Spinal cord (tissue), 10 donors: ENCODE data around the gene PLAGL2. TPM values are rescaled to one million over a fixed set of nuclear protein-coding genes. Genes with fewer than 3 reads are reported as not detected.
"Not testable (repeated sequence)": the region's sequence is repeated elsewhere in the genome, so short reads cannot be mapped to it uniquely, and the experiment has no call there.

Source experiments
- DNase-seq, 6 donors: peaks; one replicate each; pipeline versions ENCODE4 v3.0.0 to v3.0.0-alpha.2; 2013 to 2015; ENCODE audit warnings: low spot score in 6 of 6, low read depth in 4 of 6
- H3K27ac ChIP-seq: one replicate; pipeline ENCODE4 v1.5.1; 2013; ENCODE audit warnings: low read depth, low read length, control low read depth
- H3K27me3 ChIP-seq: one replicate; pipeline ENCODE4 v1.6.1; 2013; ENCODE audit warnings: low read length; ENCODE audit not compliant: control insufficient read depth, insufficient read depth
- H3K36me3 ChIP-seq: one replicate; pipeline ENCODE4 v1.6.1; 2013; ENCODE audit warnings: low read length; ENCODE audit not compliant: control insufficient read depth, insufficient read depth
- H3K4me1 ChIP-seq: one replicate; pipeline ENCODE4 v1.6.1; 2013; ENCODE audit warnings: low read length; ENCODE audit not compliant: control insufficient read depth, insufficient read depth
- H3K4me3 ChIP-seq: one replicate; pipeline ENCODE4 v1.5.1; 2013; ENCODE audit warnings: low read depth, low read length, control low read depth
- H3K9me3 ChIP-seq: one replicate; pipeline ENCODE4 v1.6.1; 2013; ENCODE audit warnings: low read length; ENCODE audit not compliant: control insufficient read depth, insufficient read depth
- WGBS: methylation state at CpG from one replicate; pipeline ENCODE4 v1.1.5; 2013; ENCODE audit warnings: missing lambda C conversion rate; ENCODE audit not compliant: insufficient coverage; 5-methylcytosine and 5-hydroxymethylcytosine counted together
- polyA plus RNA-seq, 2 donors: library from polyadenylated mRNA; unstranded; fragments of 120-200 nt; gene quantifications; one replicate each; pipeline ENCODE4 v1.2.1, GENCODE V29; 2013; ENCODE audit not compliant: insufficient read length in 2 of 2
- total RNA-seq, 2 donors: library from RNA; depleted of rRNA in 1 of 2; stranded (reverse); fragments of 120-200 nt in 1 of 2; fragments of >200 nt in 1 of 2; gene quantifications; one replicate each; pipeline versions ENCODE4 v1.2.3 to v1.2.4, GENCODE V29; 2013 to 2014
- donor health status: healthy.

Gene PLAGL2
- total and polyA plus RNA-seq, 4 donors: 2.5 to 12.1 (median 7.6) TPM

- Histone ChIP-seq H3K36me3 (peaks cover 20% of the 10 kb centered on the region), H3K27ac (no peak overlapping the region), H3K27me3 (no peaks in the 10 kb centered on the region), H3K4me1 (peaks cover 24% of the 10 kb centered on the region), H3K9me3 (no peaks in the 10 kb centered on the region), H3K4me3 (peak overlapping the region; percentile 84)
- no peak for DNase-seq
- 52% methylated on average over 3 of the region's 8 CpGs for WGBS
These were observed 1.4 kb downstream of the PLAGL2 start for GRCh38 chr20:32205843-32206759.

DNA sequence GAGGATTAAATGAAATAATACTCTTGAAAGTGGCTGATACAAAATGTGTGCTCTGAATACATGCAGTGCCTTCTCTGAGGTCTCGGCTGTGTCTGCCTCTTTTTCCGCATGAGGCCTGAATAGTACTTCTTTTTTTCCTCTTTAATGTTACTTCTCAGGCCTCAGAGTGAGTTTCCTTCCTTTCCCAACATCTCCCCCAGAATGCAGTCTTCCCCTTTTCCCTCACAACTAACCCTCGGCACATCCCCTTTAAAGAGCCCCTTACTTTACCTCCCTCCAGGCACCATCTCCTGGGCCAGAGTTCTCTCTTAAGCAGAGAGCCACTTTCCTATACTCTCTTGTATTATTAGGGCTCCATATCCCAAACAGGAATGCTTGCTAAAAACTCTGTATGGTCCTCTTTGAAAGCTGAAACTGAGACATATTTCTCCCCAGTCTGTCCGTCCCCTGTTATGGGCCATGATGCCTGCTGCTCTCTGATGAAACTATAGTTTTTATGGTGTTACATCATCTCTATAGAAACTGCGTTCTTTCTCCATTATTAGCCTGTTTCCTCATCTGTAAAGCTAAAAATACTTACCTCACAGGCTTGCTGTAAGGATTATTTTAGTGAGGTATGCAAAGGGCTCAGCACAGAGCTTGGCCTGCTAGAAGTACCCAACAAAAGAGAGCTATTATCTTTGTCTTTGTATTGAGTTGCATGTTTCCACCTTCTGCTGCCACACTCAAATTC, 2.3 kb downstream of the PLAGL2 start:
- WGBS: 76% methylated on average over 3 of the region's 5 CpGs
- Histone ChIP-seq H3K27ac (no peak overlapping the region), H3K36me3 (peaks cover 23% of the 10 kb centered on the region), H3K4me1 (peaks cover 24% of the 10 kb centered on the region), H3K4me3 (no peak overlapping the region), H3K27me3 (no peaks in the 10 kb centered on the region), H3K9me3 (no peaks in the 10 kb centered on the region)
- no peak for DNase-seq

DNA sequence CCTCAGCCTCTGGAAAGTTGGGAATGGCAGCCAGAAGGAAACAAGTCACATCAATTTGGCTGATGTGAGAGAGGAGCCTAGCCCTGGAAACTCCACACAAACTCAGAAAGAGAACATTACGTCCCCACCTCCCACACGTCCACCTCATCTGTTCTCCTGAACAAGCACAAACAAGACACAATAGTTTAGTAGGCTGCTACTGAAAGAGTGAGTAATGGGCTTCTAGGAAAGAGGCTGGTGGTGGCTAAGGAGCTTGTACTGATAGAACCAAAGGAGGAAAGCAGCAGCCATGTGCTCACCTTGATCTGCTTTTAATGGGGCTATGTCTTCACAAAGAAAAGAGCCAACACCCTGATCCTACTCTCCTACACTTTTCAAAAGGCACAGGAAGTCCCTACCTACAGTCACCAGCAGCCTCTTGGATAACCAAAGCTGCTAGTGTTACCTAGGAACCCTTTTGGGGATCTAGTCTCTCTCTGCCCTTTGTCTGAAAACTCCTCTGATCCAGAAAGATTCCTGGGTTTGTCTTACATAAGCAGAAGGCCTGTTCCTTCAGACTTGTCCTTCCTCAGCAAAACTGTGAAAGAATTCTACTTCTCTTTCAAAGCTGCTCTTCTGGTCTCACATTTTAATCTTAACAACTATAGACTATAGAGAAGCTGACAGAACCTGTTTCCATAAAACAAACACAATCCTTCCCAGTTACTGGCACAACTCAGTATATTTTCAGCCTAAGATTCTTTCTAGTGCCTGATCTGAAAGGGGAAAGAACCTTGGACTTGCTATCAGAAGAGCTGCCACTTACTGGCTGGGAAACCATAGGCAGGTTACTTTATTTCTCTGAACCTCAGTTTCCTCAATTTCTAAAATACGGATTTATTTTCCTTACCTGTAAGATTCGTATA, 3.1 kb downstream of the PLAGL2 start:
- no peak overlapping the region for H3K4me3 ChIP-seq

GRCh38 chr20:32203356-32204204, 4.0 kb downstream of the PLAGL2 start:
- H3K4me1 ChIP-seq: peaks cover 19% of the 10 kb centered on the region
- WGBS: 80% methylated on average over 1 of the region's 11 CpGs
- peak in 1 of 6 donors; percentile 35 for DNase-seq
- H3K36me3 ChIP-seq: peaks cover 28% of the 10 kb centered on the region
- H3K4me3 ChIP-seq: no peak overlapping the region
- no peaks in the 10 kb centered on the region for H3K27me3 ChIP-seq
- H3K27ac ChIP-seq: no peak overlapping the region
- no peaks in the 10 kb centered on the region for H3K9me3 ChIP-seq

More for the DNA sequence above, 3.1 kb downstream of the PLAGL2 start:
- WGBS: no CpG with 5 or more reads among the region's 4 CpGs
- H3K36me3 ChIP-seq: peaks cover 25% of the 10 kb centered on the region
- DNase-seq: no peak
- H3K27ac ChIP-seq: no peak overlapping the region
- H3K4me1 ChIP-seq: peaks cover 24% of the 10 kb centered on the region
- H3K9me3 ChIP-seq: no peaks in the 10 kb centered on the region
- no peaks in the 10 kb centered on the region for H3K27me3 ChIP-seq

- no peak for DNase-seq
- Histone ChIP-seq H3K27me3 (no peaks in the 10 kb centered on the region), H3K4me3 (no peak overlapping the region), H3K4me1 (peaks cover 9% of the 10 kb centered on the region), H3K9me3 (no peaks in the 10 kb centered on the region), H3K36me3 (peaks cover 34% of the 10 kb centered on the region), H3K27ac (no peak overlapping the region)
- WGBS: 80% methylated on average over 5 of the region's 8 CpGs
These were observed 5.6 kb downstream of the PLAGL2 start for GRCh38 chr20:32201977-32202363.

DNA sequence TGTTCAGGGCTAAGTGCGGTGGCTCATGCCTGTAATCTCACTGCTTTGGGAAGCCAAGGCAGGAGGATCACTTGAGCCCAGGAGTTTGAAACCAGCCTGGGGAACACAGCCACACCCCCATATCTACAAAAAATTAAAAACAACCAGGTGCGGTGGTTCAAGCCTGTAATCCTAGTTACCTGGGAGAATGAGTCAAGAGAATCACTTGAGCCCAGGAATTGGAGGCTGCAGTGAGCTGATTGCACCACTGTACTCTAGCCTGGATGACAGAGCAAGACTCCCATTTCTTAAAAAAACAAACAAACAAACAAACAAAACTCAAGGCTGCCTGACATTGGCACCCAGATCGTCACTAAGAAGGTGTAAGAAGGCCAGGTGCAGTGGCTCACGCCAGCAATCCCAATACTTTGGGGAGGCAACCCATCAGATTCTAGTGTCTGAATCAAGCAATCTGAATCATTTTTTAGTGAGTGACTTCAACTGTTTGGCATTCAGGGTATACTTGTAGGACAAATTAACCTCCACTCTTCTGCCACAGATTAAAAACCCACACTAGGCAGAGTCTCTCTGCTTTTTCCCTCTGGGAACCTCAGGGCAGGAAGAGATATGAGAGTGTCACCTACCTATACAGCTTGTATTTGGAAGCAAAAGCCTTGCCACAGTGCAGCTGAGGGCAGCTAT, 6.1 kb downstream of the PLAGL2 start:
- Histone ChIP-seq H3K4me3 (no peak overlapping the region), H3K4me1 (peaks cover 5% of the 10 kb centered on the region), H3K27ac (no peak overlapping the region), H3K36me3 (peaks cover 40% of the 10 kb centered on the region), H3K27me3 (no peaks in the 10 kb centered on the region), H3K9me3 (no peaks in the 10 kb centered on the region)
- 100% methylated on average over 3 of the region's 4 CpGs for WGBS
- no peak for DNase-seq

DNA sequence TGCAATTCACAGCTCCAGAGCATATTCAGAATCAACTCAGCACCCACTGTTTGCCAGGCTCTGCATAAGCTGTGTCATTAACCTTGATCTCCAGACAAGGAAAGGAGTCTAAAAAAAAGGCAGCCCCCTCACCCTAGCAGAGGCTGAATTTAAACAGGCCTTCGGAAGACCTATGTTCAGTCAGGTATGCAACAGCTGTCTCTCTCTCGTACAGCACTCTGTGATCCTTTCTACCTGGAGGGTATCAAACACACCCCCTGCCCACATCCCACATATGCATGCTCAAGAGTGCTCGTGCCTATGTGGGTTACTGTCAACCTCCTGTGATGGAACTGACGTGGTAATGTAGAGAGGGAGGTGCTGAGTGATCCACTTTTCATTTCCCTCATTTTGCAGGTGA, 8.5 kb downstream of the PLAGL2 start:
- Histone ChIP-seq H3K4me1 (no peaks in the 10 kb centered on the region), H3K9me3 (no peaks in the 10 kb centered on the region), H3K27ac (no peak overlapping the region), H3K27me3 (no peaks in the 10 kb centered on the region), H3K36me3 (peaks cover 59% of the 10 kb centered on the region), H3K4me3 (no peak overlapping the region)
- no peak for DNase-seq
- WGBS: 94% methylated on average over 2 of the region's 4 CpGs

GRCh38 chr20:32197136-32197535, 10.4 kb downstream of the PLAGL2 start:
- H3K27me3 ChIP-seq, H3K4me1 ChIP-seq, H3K4me3 ChIP-seq, DNase-seq, H3K27ac ChIP-seq, H3K9me3 ChIP-seq: not testable (repeated sequence)
- H3K36me3 ChIP-seq: peaks cover 63% of the 10 kb centered on the region
- WGBS: 93% methylated on average over 19 of the region's 20 CpGs
